Thyroid gland (tissue), 4 donors: Measurements from ENCODE around the gene INPP4A. TPM values are rescaled to one million over a fixed set of nuclear protein-coding genes. Genes with fewer than 3 reads are reported as not detected.

Source experiments
- DNase-seq, 2 donors: peaks; one replicate each; pipeline ENCODE4 v3.0.0-alpha.2; 2019
- H3K27ac ChIP-seq, 3 donors: fragments of 200-600 bp; sonication (generic); 1 replicate in 2 of 3; 2 replicates in 1 of 3; pipeline ENCODE4 v1.5.1; 2016 to 2019; ENCODE audit warnings: mild to moderate bottlenecking in 1 of 3, moderate library complexity in 1 of 3
- H3K27me3 ChIP-seq: fragments of 200-600 bp; sonication (generic); one replicate; pipeline ENCODE4 v1.5.1; 2019
- H3K36me3 ChIP-seq, 2 donors: fragments of 200-600 bp; sonication (generic); one replicate each; pipeline ENCODE4 v1.5.1; 2016 to 2019
- H3K4me1 ChIP-seq, 2 donors: fragments of 200-600 bp; sonication (generic); one replicate each; pipeline ENCODE4 v1.5.1; 2017 to 2019
- H3K4me3 ChIP-seq, 3 donors: fragments of 200-600 bp; sonication (generic); replicated peaks in 1 of 3; 1 replicate in 2 of 3; 2 replicates in 1 of 3; pipeline ENCODE4 v1.5.1; 2016; ENCODE audit warnings: mild to moderate bottlenecking in 1 of 3
- H3K9me3 ChIP-seq: fragments of 200-600 bp; sonication (generic); one replicate; pipeline ENCODE4 v1.5.1; 2017
- CTCF ChIP-seq, 6 experiments: fragments of 200-600 bp in 3 of 6; fragments of 450-650 bp in 3 of 6; sonication (generic) in 3 of 6; IDR thresholded peaks; one replicate each; pipeline ENCODE4 v1.5.1; 2016 to 2019; ENCODE audit warnings: antibody characterized with exemption in 6 of 6, mild to moderate bottlenecking in 2 of 6, inconsistent platforms in 1 of 6, moderate library complexity in 1 of 6
- POLR2A ChIP-seq, 2 donors: fragments of 450-650 bp; IDR thresholded peaks; one replicate each; pipeline ENCODE4 v1.6.1; 2017; ENCODE audit warnings: antibody characterized with exemption in 2 of 2, mild to moderate bottlenecking in 2 of 2, moderate library complexity in 1 of 2
- WGBS, 2 donors: methylation state at CpG; one replicate each; pipeline ENCODE4 v1.1.5; 2017; 5-methylcytosine and 5-hydroxymethylcytosine counted together
- intact Hi-C: fragments of 100-400 bp; cut with DNase I; formaldehyde crosslinking; loops from one replicate; pipeline ENCODE4 v1.15.1; 2023
- total RNA-seq, 4 donors: library from RNA; depleted of rRNA; stranded (reverse); fragments of >200 nt; gene quantifications; one replicate each; pipeline ENCODE4 v1.2.3, GENCODE V29; 2016

The INPP4A gene
- total RNA-seq, 4 donors from 2014 or later: 18.9 to 24.9 (median 23.8) TPM

GRCh38 chr2:98471402-98472131, 26.9 kb downstream of the INPP4A start:
- Histone ChIP-seq H3K27ac (no peak overlapping the region), H3K36me3 (no peaks in the 10 kb centered on the region), H3K4me1 (peaks cover 0 to 18% of the 10 kb centered on the region in 2 donors), H3K27me3 (no peaks in the 10 kb centered on the region), H3K4me3 (no peak overlapping the region), H3K9me3 (no peaks in the 10 kb centered on the region)
- no peak for DNase-seq
- intact Hi-C loops: no loop called here
- TF ChIP-seq CTCF (IDR thresholded peaks at IDR 0.05) (no peak), POLR2A (IDR thresholded peaks at IDR 0.05) (no peak)
- WGBS, 2 donors: 87 to 90% methylated on average over 10 of the region's 10 CpGs

- H3K9me3 ChIP-seq: no peaks in the 10 kb centered on the region
- WGBS, 2 donors: 88 to 90% methylated on average over 3 to 5 of the region's 5 CpGs
- TF ChIP-seq CTCF (IDR thresholded peaks at IDR 0.05) (no peak), POLR2A (IDR thresholded peaks at IDR 0.05) (no peak)
- H3K27ac ChIP-seq: no peak overlapping the region
- DNase-seq: no peak
- no peaks in the 10 kb centered on the region for H3K36me3 ChIP-seq
- peaks cover 0 to 18% of the 10 kb centered on the region in 2 donors for H3K4me1 ChIP-seq
- no peak overlapping the region for H3K4me3 ChIP-seq
- intact Hi-C loops: no loop called here
- H3K27me3 ChIP-seq: no peaks in the 10 kb centered on the region
Measured at GRCh38 chr2:98472132-98472650, 27.5 kb downstream of the INPP4A start.

- Histone ChIP-seq H3K4me1 (peaks cover 0 to 19% of the 10 kb centered on the region in 2 donors), H3K27ac (no peak overlapping the region), H3K27me3 (no peaks in the 10 kb centered on the region), H3K9me3 (no peaks in the 10 kb centered on the region), H3K36me3 (no peaks in the 10 kb centered on the region), H3K4me3 (no peak overlapping the region)
- intact Hi-C loops: no loop called here
- no peak for DNase-seq
- no peak for TF ChIP-seq CTCF (IDR thresholded peaks at IDR 0.05)
- no peak for TF ChIP-seq POLR2A (IDR thresholded peaks at IDR 0.05)
- 89 to 94% methylated on average over 9 of the region's 9 CpGs for WGBS, 2 donors
Measured at GRCh38 chr2:98472961-98473746, 28.5 kb downstream of the INPP4A start.

DNA sequence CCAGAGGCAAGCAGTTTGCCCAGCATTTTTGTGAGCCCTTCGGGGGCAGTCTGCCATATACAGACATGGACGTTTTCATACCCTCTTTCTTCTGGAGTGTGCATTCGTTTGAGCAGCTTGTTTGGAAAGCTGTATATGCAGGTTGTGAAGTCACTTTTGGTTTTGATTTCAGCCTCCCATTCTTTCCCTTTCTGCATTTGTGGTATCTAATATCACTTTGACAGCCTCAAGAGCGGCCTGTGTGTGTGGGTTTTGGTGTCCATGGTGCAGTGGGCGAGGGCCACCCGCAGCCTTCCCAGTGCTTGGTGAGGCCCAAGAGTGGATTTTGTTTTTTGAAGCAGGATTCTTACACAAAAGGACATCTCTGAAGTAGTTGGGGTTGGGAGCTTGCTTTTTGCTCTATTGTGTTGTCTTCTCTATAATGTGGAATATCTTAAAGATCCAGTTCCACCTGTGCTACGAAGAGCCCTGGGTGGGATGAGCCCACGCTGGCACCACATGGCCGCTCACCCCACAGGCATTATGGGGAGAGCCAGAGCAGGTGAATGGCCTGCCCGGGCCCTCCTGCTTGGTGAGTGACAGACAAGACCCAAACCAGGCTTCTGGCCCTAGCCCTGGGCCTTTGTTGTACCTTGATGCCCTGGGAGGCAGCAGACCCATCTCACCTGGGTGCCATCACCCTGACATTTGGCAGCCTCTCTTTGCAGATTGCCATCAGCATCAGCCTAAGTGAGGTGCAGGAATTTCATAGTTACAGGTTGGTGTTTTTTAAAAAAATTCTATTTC, 29.5 kb downstream of the INPP4A start:
- Histone ChIP-seq H3K4me1 (peaks cover 0 to 25% of the 10 kb centered on the region in 2 donors), H3K27me3 (no peaks in the 10 kb centered on the region), H3K9me3 (no peaks in the 10 kb centered on the region), H3K4me3 (no peak overlapping the region), H3K27ac (no peak overlapping the region), H3K36me3 (no peaks in the 10 kb centered on the region)
- TF ChIP-seq POLR2A (IDR thresholded peaks at IDR 0.05) (no peak), CTCF (IDR thresholded peaks at IDR 0.05) (no peak)
- intact Hi-C loops: no loop called here
- WGBS, 2 donors: 67 to 68% methylated on average over 10 of the region's 10 CpGs
- no peak for DNase-seq
